GM19324 (cell line): ENCODE results near the gene DHX16.
"Not testable (repeated sequence)": the region's sequence is repeated elsewhere in the genome, so short reads cannot be mapped to it uniquely, and the experiment has no call there.

Experiments used
- ATAC-seq: cut with Tn5 transposase; IDR thresholded peaks from one replicate; pipeline ENCODE4 v1.9.1; 2021; ENCODE audit warnings: mild to moderate bottlenecking, moderate library complexity; ENCODE audit not compliant: unreplicated experiment, low FRiP score

DHX16 gene

GRCh38 chr6:30672445-30673253 lies at the start of gene DHX16:
DHX16 (minus strand) TSS chr6:30673006; CDS start chr6:30672841, 165 bp downstream.
- peak; percentile 86 for ATAC-seq

- ATAC-seq: not testable (repeated sequence)
These were observed 49.1 kb upstream of the DHX16 start for GRCh38 chr6:30722025-30722279.

DNA sequence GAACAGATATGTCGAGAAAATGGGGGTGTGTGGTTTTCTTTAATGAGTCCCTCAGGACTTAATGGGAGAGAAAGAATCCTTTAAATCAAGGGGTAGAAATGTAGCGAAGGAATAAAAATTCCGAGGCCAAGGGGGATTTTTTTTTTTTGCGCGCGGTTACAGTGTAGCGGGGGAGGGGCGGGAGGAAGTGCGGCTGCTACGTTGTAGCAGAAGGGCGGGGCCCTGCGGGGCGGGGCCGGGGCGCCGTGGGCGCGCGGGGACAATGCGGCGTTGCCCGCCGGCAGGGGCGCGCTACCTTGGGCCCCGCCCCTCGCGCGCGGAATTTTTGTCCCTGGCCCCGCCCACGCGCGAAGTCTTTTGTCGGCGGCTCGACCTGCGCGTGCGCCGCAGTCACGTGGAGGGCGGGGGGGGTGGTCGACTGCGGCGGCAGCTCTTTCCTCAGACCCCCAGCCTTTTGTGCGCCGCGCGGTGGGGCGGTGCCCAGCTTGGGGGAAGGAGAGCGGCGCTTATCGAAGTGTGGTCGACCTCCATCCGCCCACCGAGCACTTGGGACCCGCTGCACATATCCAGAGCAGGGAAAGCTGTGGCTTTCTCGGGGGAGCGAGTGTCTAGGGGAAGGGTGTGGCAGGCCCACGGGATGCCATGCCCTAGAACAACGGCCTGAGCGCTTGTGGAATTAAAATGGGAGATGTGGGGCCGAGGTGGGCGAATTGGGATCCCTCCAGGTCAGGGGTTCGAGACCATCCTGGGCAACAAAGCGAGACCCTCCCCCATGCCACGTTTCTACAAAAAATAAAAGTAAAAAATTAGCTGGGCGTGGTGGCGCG lies 48.6 kb upstream of the DHX16 start:
- peak; percentile 44 for ATAC-seq

- no peak for ATAC-seq
These were observed 48.0 kb upstream of the DHX16 start for GRCh38 chr6:30720738-30721197.

- ATAC-seq: peak; percentile 36
These were observed 47.3 kb upstream of the DHX16 start, which contains the start of gene TUBB for GRCh38 chr6:30719791-30720737. TUBB (plus strand) TSS chr6:30720352; CDS start chr6:30720507, 155 bp downstream.

DNA sequence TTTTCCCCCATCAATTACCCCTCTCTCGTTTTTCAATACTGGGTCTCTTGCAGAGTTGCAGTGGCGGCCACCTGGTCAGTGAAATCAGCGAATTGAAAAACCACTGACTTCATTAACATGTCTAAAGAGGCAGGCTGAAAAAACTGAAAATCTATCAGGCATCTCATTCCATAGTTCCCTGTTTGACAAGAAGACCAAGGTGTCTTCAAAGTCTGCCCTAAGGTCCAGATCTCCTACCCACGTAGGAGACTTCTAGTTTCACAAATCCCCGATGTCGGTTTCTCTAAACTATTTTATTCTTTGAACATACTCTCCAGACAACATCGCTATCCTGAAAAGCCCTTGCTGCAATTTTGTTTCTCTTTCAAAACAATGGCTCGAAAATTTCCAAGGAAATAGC lies 46.5 kb upstream of the DHX16 start:
- no peak for ATAC-seq

DNA sequence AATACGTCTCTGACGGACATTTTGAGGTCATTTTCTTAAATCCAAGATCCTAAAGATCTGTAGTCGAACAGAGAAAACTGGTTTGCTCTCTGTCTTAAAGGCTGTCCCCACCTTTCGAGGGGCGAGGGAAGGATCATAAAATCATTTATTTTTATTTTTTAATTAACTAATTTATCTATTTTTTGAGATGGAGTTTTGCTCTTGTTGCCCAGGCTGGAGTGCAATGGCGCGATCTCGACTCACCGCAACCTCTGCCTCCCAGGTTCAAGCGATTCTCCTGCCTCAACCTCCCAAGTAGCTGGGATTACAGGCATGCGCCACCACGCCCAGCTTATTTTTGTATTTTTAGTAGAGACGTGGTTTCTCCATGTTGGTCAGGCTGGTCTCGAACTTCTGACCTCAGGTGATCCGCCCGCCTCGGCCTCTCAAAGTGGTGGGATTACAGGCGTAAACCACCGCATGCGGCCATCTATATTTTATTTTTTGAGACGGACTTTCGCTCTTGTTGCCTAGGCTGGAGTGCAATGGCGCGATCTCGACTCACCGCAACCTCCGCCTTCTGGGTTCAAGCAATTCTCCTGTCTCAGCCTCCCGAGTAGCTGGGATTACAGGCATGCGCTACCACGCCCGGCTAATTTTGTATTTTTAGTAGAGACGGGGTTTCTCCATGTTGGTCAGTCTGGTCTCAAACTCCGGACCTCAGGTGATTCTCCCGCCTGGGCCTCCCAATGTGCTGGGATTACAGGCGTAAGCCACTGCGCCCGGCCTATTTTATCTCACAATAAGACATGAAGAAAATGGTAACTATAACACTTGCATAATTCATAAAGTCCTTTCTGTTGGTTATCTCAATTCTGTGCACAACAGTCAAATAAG lies 45.3 kb upstream of the DHX16 start:
- not testable (repeated sequence) for ATAC-seq

DNA sequence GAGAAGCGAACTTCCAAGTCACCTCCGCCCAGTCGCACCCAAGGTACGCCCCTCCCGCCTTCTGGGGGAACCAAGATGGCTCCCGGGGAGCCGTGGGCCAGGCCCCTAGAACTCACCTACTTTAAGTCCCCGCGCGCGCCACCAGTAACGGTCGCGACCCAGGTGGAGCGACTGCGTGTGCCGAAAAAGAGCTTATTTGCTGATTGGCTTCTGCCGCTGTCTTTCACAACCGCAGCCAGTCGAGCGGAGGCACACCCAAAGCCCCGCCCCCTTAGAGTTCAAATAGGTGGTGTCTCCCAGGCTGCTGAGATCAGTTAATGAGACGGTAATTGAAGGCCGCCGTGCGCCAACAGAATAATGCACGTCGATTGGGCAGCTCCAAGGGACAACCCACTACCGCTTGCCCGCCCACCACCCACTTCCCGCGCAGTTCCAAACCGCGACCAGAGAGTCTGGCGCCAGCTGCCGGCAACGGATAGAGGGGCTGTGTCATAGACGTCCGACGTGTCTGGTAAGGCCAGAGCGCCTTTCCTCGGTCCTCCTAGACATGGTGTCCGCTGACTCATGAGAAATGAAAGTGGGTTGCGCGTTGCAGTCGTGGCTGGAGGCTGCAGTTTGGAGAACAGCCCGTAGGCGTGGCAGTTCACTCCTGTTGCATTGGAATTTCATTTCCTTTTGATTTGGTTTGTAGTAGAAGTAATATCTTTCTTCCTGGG lies 44.5 kb upstream of the DHX16 start, which contains the start of gene MDC1:
Gene MDC1, minus strand, starts transcription at position 153 of the 716 bp plus-strand sequence. CDS start 2,106 bp downstream, outside the sequence.
- peak; percentile 71 for ATAC-seq

- ATAC-seq: no peak
These were observed 44.0 kb upstream of the DHX16 start for GRCh38 chr6:30716879-30717128.

- ATAC-seq: no peak
These were observed 41.5 kb upstream of the DHX16 start for GRCh38 chr6:30714263-30714662.

GRCh38 chr6:30712441-30712945 lies 39.7 kb upstream of the DHX16 start:
- no peak for ATAC-seq

DNA sequence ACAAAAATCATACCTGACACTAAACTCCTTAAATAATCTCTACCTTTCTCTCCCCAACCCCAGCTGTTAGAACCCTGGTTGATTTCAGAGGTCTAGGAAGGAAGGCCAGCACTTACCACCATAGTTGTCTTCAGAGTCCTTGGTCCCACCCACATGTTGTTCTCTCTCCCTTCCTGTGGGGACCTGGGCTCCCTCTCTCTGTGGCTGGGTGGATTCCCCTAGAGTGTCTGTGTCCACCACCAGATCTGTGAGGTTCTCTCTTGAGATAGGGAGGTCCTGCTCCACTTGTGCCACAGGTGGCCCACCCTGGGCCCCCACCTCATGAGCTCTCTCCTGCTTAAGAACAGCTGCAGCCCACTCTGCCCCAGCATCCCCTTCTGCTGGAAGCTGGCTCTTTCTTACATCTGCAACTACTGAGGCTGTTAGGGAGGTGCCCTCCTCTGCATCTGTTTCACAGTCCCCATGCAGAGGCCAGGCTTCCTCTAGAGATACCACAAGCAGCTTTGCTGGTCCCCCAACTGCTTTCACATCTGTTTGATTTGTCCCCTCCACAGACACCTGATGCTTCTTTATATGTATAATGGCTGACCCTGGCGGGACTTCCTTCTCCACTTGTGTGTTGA lies 39.1 kb upstream of the DHX16 start:
- no peak for ATAC-seq

GRCh38 chr6:30709101-30709868 lies 36.5 kb upstream of the DHX16 start:
- no peak for ATAC-seq

DNA sequence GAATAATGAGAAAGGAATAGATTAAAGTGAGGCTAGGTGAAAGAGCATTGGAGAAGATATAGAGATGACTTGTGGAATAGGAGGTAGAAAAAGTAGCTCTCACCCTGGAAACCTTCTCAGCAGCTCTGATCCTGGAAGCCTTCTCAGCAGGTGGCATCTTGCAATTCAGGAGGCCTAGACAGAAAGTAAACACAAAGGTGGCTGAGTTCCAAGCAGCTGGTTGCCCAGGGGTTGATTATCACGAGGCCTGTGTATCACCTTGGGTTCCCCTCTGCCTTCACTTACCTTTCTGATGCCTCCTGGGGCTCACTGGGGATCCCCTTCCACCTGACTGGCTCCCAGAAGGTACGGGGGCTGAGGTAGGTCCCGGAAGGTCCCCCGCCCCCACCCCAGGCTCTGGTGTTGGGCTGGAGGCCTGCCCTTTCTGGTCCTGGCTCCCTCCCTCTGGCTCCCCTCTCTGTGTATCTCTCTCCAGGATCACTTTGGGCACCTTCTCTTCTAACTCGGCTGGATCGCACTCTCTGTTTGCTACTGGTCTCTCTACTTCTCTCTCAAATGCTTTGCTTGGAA lies 34.6 kb upstream of the DHX16 start:
- no peak for ATAC-seq

- no peak for ATAC-seq
These were observed 32.8 kb upstream of the DHX16 start for GRCh38 chr6:30705620-30706019.

DNA sequence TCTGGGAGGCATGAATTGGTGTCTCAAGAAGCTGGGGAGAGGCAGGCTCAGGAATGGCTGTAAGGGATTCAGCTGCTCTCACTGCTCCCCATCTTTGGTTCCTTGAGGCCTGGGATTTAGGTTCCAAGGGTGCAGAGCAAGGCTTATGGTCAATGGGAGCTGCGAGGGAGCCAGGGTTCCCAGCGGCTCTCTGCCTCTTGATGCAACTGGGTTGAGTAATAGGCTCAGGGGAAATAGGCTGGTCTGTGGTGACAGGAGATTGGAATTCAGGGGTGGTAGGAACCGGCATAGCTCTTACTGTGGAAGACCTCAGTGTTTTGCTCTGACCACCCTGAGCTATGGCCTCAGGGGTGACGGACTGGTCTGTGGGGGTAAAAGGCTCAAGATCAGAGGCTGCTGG lies 31.0 kb upstream of the DHX16 start:
- no peak for ATAC-seq

DNA sequence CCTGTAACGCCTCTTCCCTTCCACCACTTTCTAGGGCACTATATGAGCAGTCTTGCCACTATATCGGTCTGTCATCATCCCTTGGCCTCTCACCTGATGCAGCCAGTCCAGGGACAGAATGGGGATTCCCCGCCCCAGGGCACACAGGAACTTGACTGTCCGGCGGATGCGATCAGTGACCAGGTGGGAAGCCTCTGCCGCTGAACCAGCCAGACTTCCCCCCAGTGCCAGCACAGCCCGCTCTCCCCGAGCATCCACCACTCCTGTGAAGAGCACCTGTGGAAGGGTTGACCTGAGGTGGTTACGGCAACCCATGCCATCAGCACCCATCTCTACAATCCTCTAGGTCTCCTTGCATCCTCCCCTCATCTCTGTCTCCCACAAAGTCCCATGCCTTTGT lies 30.2 kb upstream of the DHX16 start:
- ATAC-seq: no peak
